Epidermal melanocyte (primary cell): ENCODE measurements around the gene TXNRD1.
"Not testable (repeated sequence)": the region's sequence is repeated elsewhere in the genome, so short reads cannot be mapped to it uniquely, and the experiment has no call there.

Source experiments
- DNase-seq: peaks from one replicate; pipeline ENCODE4 v3.0.0; 2011; ENCODE audit warnings: low spot score; ENCODE audit not compliant: insufficient read length

TXNRD1 gene

GRCh38 chr12:104234926-104235499, 19.4 kb downstream of the TXNRD1 start:
- DNase-seq, result no peak

GRCh38 chr12:104237930-104238329, 22.4 kb downstream of the TXNRD1 start:
- DNase-seq, result no peak

DNA sequence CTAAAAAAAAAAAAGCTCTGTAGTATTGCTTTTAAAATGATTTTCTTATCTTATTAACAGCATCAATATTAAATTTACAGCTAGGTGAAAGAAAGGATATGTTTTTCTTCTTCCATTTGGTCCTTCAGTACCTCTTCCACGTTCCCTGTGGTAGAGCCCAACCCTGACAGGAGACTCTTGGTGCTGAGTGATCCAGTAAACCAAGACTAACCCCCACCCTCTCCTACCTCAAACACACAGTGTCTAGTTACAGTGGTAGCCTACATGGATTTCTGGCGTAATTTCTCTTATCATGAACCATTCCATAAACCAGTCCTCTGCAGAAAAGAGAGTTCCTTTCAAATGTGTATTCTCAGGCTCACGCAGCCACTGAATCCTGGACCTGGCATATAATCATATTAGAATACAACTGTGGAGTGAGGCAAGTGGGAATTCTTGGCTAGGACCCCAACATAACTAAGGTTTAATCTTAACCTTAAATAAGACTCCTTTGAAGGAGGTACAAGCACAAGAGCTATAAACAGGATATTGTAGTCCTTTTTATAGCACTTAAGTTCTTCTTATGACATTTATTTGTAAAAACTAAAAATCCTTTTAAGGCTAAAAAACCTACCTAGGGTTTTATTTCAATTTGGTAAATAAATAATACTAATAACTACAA, 27.1 kb downstream of the TXNRD1 start:
- no peak for DNase-seq

DNA sequence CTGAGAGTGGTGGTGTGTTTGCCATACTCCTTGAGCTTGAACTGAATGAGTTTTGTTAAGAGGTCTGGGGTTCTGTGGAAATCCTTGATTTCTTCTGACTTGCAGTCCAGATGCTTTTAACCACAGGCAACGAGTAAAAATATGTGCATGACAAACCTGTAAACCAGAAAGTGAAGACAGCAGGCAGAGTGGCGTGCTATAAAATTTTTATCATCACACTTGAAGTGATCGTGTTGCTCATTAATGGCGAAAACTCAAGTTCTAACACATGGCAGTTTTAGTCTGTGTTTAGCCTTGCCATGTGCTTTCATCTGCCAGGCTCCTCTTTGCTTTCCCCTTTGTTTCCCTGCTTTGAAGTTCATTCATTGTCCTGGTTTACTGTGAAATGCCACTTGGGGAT, 28.0 kb downstream of the TXNRD1 start:
- DNase-seq, result no peak

- no peak for DNase-seq
Measured at GRCh38 chr12:104243971-104244370, 28.4 kb downstream of the TXNRD1 start.

DNA sequence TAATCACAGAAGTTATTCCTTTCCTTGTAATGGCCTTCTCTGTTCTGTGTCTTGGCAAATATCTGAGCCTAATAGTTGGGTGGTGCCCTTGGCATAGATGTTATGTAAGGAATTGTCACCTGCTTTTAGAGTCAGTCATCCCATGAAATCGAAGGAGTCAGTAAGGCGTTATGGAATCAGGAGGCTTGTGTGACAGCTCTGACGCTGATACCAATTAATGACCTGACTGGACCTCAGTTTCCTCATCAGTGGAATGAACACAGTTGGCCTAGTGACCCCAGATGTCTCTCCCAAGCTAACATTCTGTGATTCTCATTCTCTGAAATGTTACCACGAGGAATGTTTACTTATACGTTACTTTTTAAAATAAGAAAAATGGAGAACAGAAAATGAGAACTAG, 32.1 kb downstream of the TXNRD1 start:
- no peak for DNase-seq

DNA sequence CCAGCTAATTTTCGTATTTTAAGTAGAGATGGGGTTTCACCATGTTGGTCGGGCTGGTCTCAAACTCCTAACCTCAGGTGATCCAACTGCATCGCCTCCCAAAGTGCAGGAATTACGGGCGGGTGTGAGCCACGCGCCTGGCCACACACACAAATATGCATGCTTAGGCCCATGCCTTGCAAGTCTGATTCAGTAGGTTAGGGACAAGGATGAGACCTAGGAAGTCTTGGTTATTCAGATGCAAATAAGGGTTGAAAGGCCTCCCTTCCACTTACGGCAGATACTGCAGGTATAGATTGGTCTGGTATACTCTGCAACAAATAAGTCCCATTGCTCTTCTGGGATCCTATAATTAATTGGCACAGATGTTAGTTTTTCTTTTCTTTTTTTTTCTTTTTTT, 32.9 kb downstream of the TXNRD1 start:
- no peak for DNase-seq

- DNase-seq, result no peak
Measured at GRCh38 chr12:104249017-104249416, 33.4 kb downstream of the TXNRD1 start.

- DNase-seq, result no peak
Measured at GRCh38 chr12:104249898-104250297, 34.3 kb downstream of the TXNRD1 start.

- no peak for DNase-seq
Measured at GRCh38 chr12:104250366-104251125, 35.0 kb downstream of the TXNRD1 start.

DNA sequence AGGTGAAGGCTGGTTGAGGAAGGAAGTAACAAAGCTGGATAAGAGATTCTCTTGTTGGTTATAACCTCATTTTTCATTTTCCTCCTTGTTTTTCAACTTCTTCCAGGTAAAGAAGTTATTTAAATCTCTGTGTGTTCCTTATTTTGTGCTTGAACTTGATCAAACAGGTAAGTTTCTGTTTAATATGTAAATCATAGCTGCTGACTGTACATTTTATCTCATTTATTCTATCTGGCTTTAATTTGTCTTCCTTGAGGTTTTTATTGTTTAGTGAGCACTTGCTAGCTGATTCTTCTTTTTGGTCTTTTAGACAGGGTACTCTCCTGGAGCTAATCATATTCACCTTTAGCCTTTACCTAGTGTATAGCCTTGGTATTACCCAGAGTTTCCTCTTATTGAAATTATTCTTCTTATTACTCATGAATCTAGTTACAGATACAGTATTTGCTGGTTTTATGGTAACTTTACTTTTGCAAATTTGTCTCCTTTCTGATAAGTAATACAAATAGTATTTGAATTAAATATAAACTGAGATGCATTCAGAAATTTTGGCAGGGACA, 42.4 kb downstream of the TXNRD1 start:
- DNase-seq, result no peak

DNA sequence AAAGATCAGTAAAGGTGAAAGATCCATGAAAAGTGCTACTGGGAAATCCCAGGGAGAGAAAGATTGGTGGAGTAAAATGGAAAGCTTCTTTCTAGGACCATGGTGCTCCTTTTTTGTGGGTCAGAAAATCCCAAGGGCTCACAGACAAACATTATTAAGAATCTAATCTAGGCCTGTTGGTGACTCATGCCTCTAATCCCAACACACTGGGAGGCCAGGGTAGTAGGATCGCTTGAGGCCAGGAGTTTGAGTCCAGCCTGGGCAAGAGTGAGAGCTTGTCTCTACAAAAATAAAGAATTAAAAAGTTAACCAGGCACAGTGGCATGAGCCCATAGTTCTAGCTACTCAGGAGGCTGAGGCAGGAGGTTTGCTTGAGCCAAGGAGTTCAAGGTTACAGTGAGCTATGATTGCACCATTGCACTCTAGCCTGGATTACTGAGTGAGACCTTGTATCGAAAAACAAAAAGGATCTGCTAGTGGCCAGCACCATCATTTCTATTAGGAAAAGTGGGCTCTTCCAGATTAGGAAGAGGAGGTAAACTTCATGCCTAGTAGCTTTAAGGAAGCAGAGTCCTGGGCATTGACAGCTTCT, 43.0 kb downstream of the TXNRD1 start:
- no peak for DNase-seq

- DNase-seq, result no peak
Measured at GRCh38 chr12:104263026-104263425, 47.4 kb downstream of the TXNRD1 start.

DNA sequence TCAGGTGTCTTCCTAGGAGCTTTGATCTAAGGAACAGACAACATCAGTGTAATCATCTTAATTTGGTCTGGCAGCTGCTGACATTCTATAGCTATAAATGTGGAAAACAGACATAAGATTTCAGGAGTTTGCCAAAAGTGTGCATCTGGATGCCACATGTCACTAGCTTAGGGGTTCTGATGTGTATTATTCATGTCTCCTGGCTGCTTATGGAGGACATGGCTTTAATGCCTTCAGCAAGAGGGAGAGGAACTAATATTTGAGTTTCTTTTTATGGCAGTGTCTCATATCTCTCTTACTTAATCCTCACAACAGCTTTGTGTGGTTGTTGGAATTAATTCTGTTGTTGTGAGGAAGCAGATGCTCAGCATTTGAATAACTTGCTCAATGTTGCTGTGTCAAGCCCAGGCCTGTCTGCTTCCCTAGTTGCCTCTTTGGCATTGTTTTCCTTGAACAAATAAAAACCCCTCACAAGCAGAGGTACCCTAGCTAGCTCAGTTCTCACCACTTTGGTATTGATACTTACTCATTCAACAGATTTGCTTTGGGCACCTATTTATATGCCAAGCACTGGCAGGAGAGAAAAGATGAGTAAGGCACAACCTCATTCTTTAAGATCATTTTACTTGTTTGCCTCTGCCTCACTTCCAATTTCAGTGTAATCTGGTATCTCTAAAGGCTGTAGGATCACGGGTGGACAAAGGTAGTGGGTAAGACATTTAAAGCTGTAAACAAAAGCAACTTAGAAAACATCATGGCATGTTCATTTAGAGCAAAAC, 48.2 kb downstream of the TXNRD1 start:
- no peak for DNase-seq

GRCh38 chr12:104265436-104265835, 49.9 kb downstream of the TXNRD1 start:
- DNase-seq, result not testable (repeated sequence)

GRCh38 chr12:104272938-104273337, 57.4 kb downstream of the TXNRD1 start:
- peak; percentile 25 for DNase-seq

GRCh38 chr12:104273503-104273902, 57.9 kb downstream of the TXNRD1 start:
- no peak for DNase-seq

- DNase-seq, result no peak
Measured at GRCh38 chr12:104274811-104275210, 59.2 kb downstream of the TXNRD1 start.

DNA sequence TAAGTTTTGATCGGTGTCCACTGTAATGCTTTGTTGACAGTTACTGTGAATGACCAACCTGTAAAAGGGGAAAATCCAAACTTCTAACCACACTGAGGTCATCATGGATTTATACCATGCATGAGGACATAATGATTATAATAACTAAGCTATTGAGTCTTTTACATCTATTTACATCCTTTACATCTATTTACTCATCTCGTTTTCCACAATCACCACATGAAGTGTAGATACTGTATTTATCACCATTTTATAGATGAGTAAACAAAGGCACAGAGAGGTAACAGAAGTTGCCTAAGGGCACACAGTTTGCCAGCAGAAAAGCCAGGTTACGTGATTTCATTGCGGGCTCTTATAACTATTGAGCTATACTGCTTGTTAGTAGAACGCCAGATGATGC, 60.1 kb downstream of the TXNRD1 start:
- DNase-seq, result no peak

GRCh38 chr12:104276273-104277131, 60.9 kb downstream of the TXNRD1 start:
- no peak for DNase-seq
